GM19099 (cell line): ENCODE measurements around the gene FKBP10.

Experiments
- POLR2A ChIP-seq: IDR thresholded peaks from 3 replicates; pipeline ENCODE4 v1.6.1; 2011; ENCODE audit warnings: low read depth; ENCODE audit not compliant: insufficient read length; ENCODE audit errors: extremely low read depth

The FKBP10 gene

DNA sequence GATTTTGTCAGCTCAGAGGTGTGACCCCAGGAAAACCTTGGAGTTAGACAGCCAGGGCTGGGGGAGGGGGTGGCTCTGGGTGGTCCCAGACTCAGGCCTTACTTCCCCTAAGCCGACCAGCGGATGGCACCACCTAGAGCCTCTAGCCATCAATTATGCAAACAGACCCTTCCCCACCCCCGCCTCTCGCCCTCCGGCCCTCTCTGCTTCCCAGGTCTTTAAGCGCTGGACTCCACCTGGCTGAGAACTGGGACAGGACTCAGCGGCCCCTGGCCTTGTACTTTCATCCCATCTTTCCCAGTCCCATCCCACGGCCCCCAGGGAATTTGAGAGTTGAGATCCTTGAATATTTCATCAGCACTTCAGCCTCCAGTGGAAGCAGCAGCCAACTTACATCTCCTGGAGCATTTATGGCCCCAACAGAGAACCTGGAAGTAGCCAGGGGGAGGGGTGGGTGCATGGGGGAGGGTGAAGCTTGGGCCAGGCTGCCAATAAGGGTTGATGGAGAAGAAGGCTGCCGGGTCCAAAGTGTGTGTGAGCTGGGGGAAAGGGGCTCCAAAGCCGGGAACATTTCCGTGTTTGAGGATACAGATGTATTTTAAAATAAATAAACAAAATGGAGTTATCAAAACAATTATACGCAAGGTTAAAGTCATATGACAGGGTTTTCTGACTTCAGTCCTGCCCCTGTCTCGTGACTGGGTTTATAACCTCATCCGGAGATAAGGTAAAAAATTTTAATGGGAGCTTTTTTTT lies 18.8 kb upstream of the FKBP10 start:
- no peak for TF ChIP-seq POLR2A

- TF ChIP-seq POLR2A: no peak
These were observed 18.2 kb upstream of the FKBP10 start for GRCh38 chr17:41794540-41794975.

DNA sequence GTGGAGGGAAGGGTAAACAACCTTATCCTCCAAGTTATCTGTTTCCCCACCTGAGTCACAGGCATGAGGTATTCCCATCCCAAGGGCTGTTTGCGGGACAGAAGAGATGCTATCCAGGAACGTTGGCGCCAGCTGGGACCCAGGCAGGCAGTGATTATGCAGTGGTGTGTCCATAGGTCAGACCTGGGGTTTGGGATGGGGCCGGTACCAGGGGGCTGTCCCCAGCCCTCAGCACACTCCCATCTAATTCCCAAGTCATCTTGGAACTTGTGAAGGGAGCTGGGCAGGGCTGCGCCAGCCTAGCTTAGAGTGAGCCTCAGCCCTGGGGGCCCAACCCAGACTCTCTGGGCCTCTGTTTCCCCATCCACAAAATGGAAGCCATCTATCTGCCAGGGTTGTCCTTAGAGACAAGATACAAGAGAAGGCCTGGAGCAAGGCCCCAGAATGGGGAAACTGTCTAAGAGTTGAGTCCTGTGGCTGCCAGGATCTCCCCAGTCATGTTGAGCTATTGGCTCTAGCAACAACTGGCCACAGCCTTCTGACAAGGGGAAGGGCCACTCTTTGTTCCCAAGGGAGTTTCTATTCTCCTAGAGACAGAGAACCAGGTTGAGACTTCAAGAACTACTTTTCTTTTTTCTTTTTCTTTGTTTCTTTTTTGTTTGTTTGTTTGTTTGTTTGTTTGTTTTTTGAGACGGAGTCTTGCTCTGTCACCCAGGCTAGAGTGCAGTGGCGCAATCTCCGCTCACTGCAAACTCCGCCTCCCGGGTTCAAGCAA lies 16.5 kb upstream of the FKBP10 start:
- no peak for TF ChIP-seq POLR2A

GRCh38 chr17:41797377-41797776 lies 15.4 kb upstream of the FKBP10 start:
- TF ChIP-seq POLR2A: no peak

DNA sequence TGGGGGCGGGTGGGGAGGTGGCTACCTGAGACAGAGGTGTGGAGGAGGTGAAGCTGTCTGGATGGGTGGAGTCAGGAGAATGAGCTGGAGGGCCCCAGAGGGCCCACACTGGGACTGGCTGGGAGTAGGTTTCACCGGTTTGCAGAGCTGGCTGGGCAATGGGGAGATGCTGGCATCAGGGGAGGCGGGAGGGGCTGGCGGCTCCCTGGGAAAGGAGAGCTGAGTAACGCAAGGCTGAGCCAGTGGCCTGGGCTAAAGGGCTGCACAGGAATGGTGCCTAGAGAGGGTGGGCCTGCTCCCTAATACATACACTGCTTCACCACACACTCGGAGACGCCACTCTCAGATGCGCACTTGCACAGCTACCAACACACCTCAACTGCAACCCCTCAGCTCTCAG lies 13.4 kb upstream of the FKBP10 start:
- no peak for TF ChIP-seq POLR2A

DNA sequence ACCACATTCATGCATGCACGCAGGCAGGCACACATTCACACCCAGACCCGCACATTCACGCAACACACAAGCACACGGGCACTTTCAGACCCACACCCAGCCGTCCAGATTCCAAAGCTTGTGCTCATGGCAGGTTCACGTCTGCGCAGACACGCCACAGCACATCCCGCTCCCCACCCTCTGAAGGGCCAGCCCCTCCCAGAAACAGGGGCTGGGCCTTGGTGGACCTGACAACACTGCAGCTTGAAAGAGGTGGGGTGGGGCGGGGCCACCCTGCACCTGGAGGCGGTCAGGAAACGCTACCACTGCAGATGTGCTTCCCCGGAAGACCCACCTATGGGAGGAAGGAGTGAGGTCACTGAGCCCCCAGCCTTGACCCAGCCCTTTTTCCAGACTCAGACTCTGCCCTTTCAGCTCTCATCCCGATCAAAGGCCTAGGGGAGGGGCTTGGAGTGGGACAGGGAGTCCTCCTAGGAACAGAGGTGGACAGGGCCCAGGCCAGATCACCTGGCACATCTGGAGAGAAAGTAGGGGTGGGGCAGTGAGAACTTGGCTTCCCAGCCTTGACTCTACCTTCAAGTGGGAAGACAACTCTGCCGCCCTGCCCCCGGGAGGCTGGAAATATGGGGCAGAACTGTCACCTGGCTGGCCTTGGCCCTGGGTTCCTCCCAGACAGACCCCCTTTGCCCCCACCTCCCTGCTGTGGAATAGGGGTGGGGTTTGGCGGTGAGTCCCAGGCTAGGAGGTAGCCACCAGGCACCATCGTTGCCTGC lies 12.0 kb upstream of the FKBP10 start:
- no peak for TF ChIP-seq POLR2A

DNA sequence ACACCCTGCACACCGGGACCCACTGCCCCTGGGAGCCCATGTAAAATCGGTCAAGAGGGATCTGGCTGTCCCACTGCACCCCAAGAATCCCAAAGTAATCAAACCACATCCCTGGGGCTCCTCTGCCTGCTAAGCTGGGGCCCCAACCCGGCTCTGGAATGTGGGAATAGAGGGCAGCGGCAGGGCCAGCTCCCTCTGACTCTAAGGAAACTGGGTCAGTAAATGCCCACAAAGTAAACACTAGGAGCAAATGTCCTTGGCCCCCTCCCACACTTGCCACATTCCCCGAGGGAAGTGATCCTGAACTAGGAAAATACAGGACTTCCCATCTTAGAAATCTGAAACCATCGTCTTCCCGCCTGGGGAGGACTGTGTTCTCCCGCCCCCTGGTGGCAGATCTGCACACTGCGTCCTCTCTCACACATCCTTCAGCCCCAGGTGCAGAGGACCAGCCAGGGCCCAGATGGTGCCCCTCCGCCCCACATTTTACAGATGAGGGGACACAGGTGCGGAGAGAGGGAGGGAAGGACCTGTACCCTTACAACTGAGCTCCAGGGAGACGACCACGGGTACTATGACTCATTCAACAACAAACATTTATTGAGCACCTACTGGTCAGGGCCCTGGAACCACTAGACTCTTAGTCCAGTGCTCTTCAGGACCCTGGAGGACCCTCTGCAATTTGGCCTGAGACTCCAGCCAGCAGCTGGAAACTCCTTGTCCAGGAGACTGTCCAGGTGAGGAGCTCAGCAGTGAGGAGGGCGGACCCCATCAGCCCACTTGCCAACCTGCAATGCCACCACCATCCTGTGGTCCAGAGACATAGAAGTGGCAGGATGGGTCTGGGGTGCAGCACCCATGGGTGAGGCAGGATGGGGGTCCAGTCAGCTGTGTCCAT lies 11.2 kb upstream of the FKBP10 start:
- TF ChIP-seq POLR2A: no peak

DNA sequence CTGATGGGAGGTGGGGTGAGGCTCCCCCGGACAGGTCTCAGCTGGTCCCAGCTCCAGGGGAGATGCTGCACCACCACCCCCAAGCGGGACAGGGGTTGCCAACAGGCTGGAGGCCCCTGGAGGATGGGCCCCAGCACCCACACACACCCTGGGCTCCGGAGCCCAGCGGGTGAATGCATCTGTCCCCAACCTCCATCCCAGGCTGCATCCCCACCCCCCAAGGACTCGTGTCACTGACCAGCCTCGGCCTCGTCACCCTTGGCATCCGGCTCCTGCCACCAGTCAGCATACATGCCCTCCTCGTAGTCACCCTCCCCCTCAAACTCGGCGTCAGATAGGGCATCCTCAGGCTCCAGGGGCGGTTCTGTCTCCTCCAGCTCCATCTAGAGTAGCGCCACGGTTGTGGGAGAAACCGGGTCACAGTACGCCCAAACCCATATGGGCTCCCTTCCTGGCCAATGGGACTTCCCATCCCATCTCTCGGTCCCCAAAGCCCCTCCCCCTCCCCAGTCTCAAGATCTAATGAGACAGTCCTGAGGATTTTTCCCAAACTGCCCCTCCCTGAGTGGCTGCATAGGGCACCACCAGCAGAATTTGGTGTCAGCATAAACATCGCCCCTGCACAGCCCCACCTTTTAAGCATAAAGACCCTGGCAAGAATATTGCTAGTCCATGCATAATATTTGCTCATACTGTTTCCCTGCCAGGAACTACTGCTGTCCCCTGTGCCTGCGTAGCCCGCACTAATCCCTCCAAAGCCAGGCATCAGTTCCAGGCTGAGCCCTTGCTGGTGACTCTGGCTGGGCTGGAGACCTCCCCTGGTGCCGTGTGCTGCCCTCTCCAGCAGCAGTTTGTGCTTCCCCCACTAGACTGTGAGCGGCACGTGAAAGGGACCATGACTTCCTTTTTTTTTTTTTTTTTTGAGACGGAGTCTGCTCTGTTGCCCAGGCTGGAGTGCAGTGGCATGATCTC lies 9.5 kb upstream of the FKBP10 start:
- no peak for TF ChIP-seq POLR2A

DNA sequence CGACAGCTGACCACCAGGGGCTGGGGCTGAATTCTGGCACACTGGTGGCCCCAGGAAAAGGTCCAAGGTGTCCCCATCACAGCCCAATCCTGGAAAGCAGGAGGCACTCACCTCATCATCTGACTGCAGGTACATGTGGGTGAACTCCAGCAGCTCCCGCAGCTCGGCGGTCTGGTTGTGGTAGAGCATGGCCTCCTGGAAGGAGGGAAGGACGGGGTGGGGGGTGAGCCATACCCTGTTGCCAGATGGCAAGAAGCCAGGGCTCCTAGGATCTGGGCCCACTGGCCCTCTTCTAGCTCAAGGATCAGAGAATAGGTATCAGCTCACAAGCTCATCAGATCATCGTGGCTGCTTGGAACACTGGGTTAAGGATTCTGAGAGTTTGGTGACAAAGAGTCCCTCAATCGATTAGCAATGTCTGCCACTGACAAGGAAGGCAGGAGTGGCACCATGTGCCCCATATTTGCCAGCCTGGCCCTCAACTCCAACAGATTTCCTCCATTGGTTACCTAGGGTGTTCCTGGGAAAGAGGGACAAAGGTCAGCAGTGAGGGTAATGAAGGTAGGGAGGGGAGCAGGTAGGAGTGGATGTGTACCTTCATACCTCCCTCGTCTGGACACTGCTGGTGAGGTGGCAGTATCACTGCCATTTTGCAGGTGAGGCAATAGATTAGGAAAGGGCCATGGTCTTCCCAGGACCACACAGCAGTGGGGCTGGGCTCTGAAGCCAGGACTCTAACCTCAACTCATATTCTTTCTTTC lies 5.9 kb upstream of the FKBP10 start:
- no peak for TF ChIP-seq POLR2A

DNA sequence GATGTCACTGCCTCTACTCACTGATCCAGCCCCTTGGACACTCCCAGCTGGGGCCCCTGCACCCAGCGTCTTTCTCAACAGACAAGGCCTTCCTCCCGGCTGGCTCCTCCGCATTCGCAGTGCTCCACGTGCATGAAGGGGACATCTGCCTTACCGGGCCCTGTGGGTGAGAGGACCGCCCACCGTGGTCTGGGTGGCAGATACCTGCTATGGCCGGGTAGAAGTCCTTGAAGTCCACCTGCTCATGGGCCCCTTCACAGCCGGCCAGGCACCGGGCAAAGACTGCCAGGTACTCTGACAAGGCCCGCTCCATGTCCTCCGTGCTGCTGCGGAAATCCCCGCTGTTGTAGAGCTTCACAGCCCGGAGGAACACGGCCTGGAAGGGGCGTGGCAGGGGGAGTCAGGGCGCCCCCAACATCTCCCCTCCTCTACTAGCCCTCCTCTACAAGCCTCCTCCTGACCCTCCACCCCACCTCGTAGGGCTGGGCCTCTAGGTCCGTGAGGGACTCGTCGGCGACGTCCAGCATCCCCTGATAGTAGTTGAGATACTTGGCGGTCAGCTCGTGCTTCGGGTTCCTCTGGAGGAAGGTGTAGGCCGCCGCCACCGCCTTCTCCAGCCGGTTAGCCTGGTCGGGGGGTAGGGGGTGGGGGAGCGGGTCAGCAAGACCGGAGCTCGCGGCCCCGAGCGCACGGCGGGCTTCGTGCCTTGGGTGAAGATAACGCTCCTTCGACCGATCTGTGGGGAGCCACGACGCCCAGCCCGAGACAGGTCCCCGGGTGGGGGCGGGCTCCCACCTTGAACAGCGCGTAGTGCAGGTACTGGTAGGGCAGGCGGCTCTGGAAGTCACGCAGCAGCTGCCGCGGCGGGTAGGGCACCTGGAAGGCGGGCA lies 1.9 kb upstream of the FKBP10 start:
- no peak for TF ChIP-seq POLR2A

- TF ChIP-seq POLR2A: no peak
These were observed 1.0 kb upstream of the FKBP10 start, which contains the start of gene P3H4 for GRCh38 chr17:41811549-41812380. Gene P3H4, minus strand, starts transcription at chr17:41811949. Its CDS starts 34 bp downstream, at chr17:41811915.
